NCI-H2029 treated with DMSO at 0.1 percent for 48 hours (cell line): ENCODE results near the gene CAMK1D.

Experiments used
- DNase-seq: peaks from one replicate; lab custom pipeline; 2025; lab: John Stamatoyannopoulos, UW

CAMK1D gene

GRCh38 chr10:12561307-12561706, 212.0 kb downstream of the CAMK1D start:
- no peak for DNase-seq

- DNase-seq, result no peak
These were observed 212.4 kb downstream of the CAMK1D start for GRCh38 chr10:12561720-12562119.

- DNase-seq, result no peak
These were observed 214.1 kb downstream of the CAMK1D start for GRCh38 chr10:12563489-12563888.

GRCh38 chr10:12564173-12564572, 214.8 kb downstream of the CAMK1D start:
- no peak for DNase-seq

- no peak for DNase-seq
These were observed 217.1 kb downstream of the CAMK1D start for GRCh38 chr10:12566161-12567115.

- no peak for DNase-seq
These were observed 219.2 kb downstream of the CAMK1D start for GRCh38 chr10:12568391-12569009.

GRCh38 chr10:12572281-12572680, 222.9 kb downstream of the CAMK1D start:
- DNase-seq, result no peak

GRCh38 chr10:12577610-12578009, 228.3 kb downstream of the CAMK1D start:
- no peak for DNase-seq

- DNase-seq, result no peak
These were observed 230.9 kb downstream of the CAMK1D start for GRCh38 chr10:12579954-12580858.

GRCh38 chr10:12583891-12584595, 234.7 kb downstream of the CAMK1D start:
- DNase-seq, result no peak

GRCh38 chr10:12586741-12587140, 237.4 kb downstream of the CAMK1D start:
- DNase-seq, result no peak

GRCh38 chr10:12587451-12587888, 238.1 kb downstream of the CAMK1D start:
- no peak for DNase-seq

GRCh38 chr10:12588091-12588860, 238.9 kb downstream of the CAMK1D start:
- no peak for DNase-seq

GRCh38 chr10:12589291-12589690, 239.9 kb downstream of the CAMK1D start:
- no peak for DNase-seq

- no peak for DNase-seq
These were observed 240.4 kb downstream of the CAMK1D start for GRCh38 chr10:12589791-12590190.

GRCh38 chr10:12590675-12591659, 241.6 kb downstream of the CAMK1D start:
- DNase-seq, result no peak

- DNase-seq, result no peak
These were observed 243.6 kb downstream of the CAMK1D start for GRCh38 chr10:12592967-12593366.

- DNase-seq, result no peak
These were observed 245.1 kb downstream of the CAMK1D start for GRCh38 chr10:12594448-12594944.

- no peak for DNase-seq
These were observed 246.7 kb downstream of the CAMK1D start for GRCh38 chr10:12595936-12596576.
